Measurements from ENCODE around the gene RPL9.

Gene RPL9

DNA sequence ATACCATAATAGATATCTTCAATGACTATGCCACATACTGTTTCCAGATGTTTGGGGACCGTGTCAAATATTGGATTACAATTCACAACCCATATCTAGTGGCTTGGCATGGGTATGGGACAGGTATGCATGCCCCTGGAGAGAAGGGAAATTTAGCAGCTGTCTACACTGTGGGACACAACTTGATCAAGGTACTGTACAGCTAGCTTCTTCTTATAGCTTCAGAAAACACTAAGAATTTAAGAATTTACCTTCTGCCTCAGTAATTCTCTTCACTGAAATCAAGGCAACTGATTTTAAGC is 51.2 kb downstream of the RPL9 start:
- H3K9me3 ChIP-seq (ENCODE audit: insufficient read depth, low read length, severe bottlenecking) = no peaks in the 10 kb centered on the region
- no peak overlapping the region for H3K9ac ChIP-seq (ENCODE audit: low read depth, low read length)
- TF ChIP-seq, protein P1, sequence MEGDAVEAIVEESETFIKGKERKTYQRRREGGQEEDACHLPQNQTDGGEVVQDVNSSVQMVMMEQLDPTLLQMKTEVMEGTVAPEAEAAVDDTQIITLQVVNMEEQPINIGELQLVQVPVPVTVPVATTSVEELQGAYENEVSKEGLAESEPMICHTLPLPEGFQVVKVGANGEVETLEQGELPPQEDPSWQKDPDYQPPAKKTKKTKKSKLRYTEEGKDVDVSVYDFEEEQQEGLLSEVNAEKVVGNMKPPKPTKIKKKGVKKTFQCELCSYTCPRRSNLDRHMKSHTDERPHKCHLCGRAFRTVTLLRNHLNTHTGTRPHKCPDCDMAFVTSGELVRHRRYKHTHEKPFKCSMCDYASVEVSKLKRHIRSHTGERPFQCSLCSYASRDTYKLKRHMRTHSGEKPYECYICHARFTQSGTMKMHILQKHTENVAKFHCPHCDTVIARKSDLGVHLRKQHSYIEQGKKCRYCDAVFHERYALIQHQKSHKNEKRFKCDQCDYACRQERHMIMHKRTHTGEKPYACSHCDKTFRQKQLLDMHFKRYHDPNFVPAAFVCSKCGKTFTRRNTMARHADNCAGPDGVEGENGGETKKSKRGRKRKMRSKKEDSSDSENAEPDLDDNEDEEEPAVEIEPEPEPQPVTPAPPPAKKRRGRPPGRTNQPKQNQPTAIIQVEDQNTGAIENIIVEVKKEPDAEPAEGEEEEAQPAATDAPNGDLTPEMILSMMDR (IDR thresholded peaks at IDR 0.05; ENCODE audit: borderline replicate concordance, extremely low read depth, low read length, poor library complexity, severe bottlenecking) = no peak
- no peak for TF ChIP-seq EZH2 (IDR thresholded peaks at IDR 0.05; ENCODE audit: borderline replicate concordance, low read depth, low read length, severe bottlenecking)
- H3K79me2 ChIP-seq (ENCODE audit: insufficient read depth, low read length) = no peaks in the 10 kb centered on the region
- no peaks in the 10 kb centered on the region for H3K36me3 ChIP-seq (ENCODE audit: insufficient read depth, low read length)
- no peak overlapping the region for H3K4me2 ChIP-seq (ENCODE audit: insufficient read depth, low read length)
- no peak overlapping the region for H3K27ac ChIP-seq (ENCODE audit: low read length)
- no peaks in the 10 kb centered on the region for H4K20me1 ChIP-seq (ENCODE audit: insufficient read depth, low read length)
- DNase-seq (no peak), ATAC-seq (ENCODE audit: insufficient read depth, low read depth) (no peak)
- no peak overlapping the region for H2AFZ ChIP-seq (ENCODE audit: low read depth, low read length)
- no peaks in the 10 kb centered on the region for H3K4me1 ChIP-seq (ENCODE audit: insufficient read depth, low read length)
- H3K4me3 ChIP-seq (ENCODE audit: low read depth in 1 of 2, low read length in 2 of 2) = no peak overlapping the region
- no peaks in the 10 kb centered on the region for H3K27me3 ChIP-seq (ENCODE audit: insufficient read depth, low read length, poor library complexity)

DNA sequence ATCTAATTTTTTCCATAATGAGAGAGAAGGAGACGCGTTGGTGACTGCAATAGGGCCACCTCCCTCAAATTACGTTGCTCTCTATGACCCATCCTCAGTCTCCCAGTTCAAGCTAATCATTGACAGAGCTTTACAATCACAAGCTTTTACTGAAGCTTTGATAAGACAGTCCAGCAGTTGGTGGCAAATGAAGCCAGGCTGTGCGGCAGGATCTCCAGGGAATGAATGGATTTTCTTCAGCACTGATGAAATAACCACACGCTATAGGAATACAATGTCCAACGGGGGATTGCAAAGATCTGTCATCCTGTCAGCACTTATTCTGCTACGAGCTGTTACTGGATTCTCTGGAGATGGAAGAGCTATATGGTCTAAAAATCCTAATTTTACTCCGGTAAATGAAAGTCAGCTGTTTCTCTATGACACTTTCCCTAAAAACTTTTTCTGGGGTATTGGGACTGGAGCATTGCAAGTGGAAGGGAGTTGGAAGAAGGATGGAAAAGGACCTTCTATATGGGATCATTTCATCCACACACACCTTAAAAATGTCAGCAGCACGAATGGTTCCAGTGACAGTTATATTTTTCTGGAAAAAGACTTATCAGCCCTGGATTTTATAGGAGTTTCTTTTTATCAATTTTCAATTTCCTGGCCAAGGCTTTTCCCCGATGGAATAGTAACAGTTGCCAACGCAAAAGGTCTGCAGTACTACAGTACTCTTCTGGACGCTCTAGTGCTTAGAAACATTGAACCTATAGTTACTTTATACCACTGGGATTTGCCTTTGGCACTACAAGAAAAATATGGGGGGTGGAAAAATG is 51.7 kb downstream of the RPL9 start, which contains the start of gene KLB:
Gene KLB, plus strand, starts transcription at position 168 of the 821 bp plus-strand sequence. Its CDS starts 20 bp downstream, at position 188.
- DNase-seq (no peak), ATAC-seq (ENCODE audit: insufficient read depth, low read depth) (no peak)
- Histone ChIP-seq H2AFZ (ENCODE audit: low read depth, low read length) (no peak within 1 kb of the TSS), H3K36me3 (ENCODE audit: insufficient read depth, low read length) (no peaks in the 10 kb centered on the region), H3K27ac (ENCODE audit: low read length) (no peak within 1 kb of the TSS), H3K79me2 (ENCODE audit: insufficient read depth, low read length) (no peaks in the 10 kb centered on the region), H4K20me1 (ENCODE audit: insufficient read depth, low read length) (no peaks in the 10 kb centered on the region), H3K4me2 (ENCODE audit: insufficient read depth, low read length) (no peak within 1 kb of the TSS), H3K4me1 (ENCODE audit: insufficient read depth, low read length) (no peaks in the 10 kb centered on the region), H3K9me3 (ENCODE audit: insufficient read depth, low read length, severe bottlenecking) (no peaks in the 10 kb centered on the region), H3K27me3 (ENCODE audit: insufficient read depth, low read length, poor library complexity) (no peaks in the 10 kb centered on the region), H3K4me3 (ENCODE audit: low read depth in 1 of 2, low read length in 2 of 2) (no peak within 1 kb of the TSS), H3K9ac (ENCODE audit: low read depth, low read length) (no peak within 1 kb of the TSS)
- TF ChIP-seq, protein P1 (IDR thresholded peaks at IDR 0.05; ENCODE audit: borderline replicate concordance, extremely low read depth, low read length, poor library complexity, severe bottlenecking) = no peak
- no peak for TF ChIP-seq EZH2 (IDR thresholded peaks at IDR 0.05; ENCODE audit: borderline replicate concordance, low read depth, low read length, severe bottlenecking)

Measured in DND-41 (cell line).